Measurements from ENCODE around the gene ACO2.

Gene ACO2

GRCh38 chr22:41481925-41482318, 13.0 kb downstream of the ACO2 start:
- H3K27ac ChIP-seq (ENCODE audit: low read length) = no peak overlapping the region
- no peak overlapping the region for H3K9ac ChIP-seq (ENCODE audit: low read length)
- peaks cover 22% of the 10 kb centered on the region for H3K4me1 ChIP-seq (ENCODE audit: low read length)
- TF ChIP-seq CTCF (IDR thresholded peaks at IDR 0.05; ENCODE audit: low read depth, low read length) (no peak), EZH2phosphoT487 (IDR thresholded peaks at IDR 0.05; ENCODE audit: low read depth) (no peak)
- peaks cover 82% of the 10 kb centered on the region for H3K79me2 ChIP-seq (ENCODE audit: low read length)
- H2AFZ ChIP-seq (ENCODE audit: low read depth, low read length) = no peak overlapping the region
- no peaks in the 10 kb centered on the region for H3K9me3 ChIP-seq (ENCODE audit: insufficient read depth, low read length)
- no peaks in the 10 kb centered on the region for H3K27me3 ChIP-seq (ENCODE audit: low read depth, low read length)
- H3K36me3 ChIP-seq (replicated peaks; ENCODE audit: low read depth, low read length) = peaks cover 6% of the 10 kb centered on the region
- no peak overlapping the region for H3K4me3 ChIP-seq (ENCODE audit: low read length)
- peaks cover 32% of the 10 kb centered on the region for H4K20me1 ChIP-seq (ENCODE audit: insufficient read depth, low read length)
- no peak overlapping the region for H3K4me2 ChIP-seq (ENCODE audit: low read length)

GRCh38 chr22:41482319-41482935, 13.5 kb downstream of the ACO2 start:
- Histone ChIP-seq H3K36me3 (replicated peaks; ENCODE audit: low read depth, low read length) (peaks cover 5% of the 10 kb centered on the region), H3K27me3 (ENCODE audit: low read depth, low read length) (no peaks in the 10 kb centered on the region), H3K9me3 (ENCODE audit: insufficient read depth, low read length) (no peaks in the 10 kb centered on the region), H3K4me3 (ENCODE audit: low read length) (no peak overlapping the region), H3K9ac (ENCODE audit: low read length) (no peak overlapping the region), H3K4me2 (ENCODE audit: low read length) (no peak overlapping the region), H2AFZ (ENCODE audit: low read depth, low read length) (no peak overlapping the region), H3K27ac (ENCODE audit: low read length) (no peak overlapping the region), H3K4me1 (ENCODE audit: low read length) (peaks cover 21% of the 10 kb centered on the region), H4K20me1 (ENCODE audit: insufficient read depth, low read length) (peaks cover 37% of the 10 kb centered on the region), H3K79me2 (ENCODE audit: low read length) (peaks cover 84% of the 10 kb centered on the region)
- TF ChIP-seq EZH2phosphoT487 (IDR thresholded peaks at IDR 0.05; ENCODE audit: low read depth) = no peak
- TF ChIP-seq CTCF (IDR thresholded peaks at IDR 0.05; ENCODE audit: low read depth, low read length) = no peak

GRCh38 chr22:41485033-41485432, 16.1 kb downstream of the ACO2 start:
- TF ChIP-seq EZH2phosphoT487 (IDR thresholded peaks at IDR 0.05; ENCODE audit: low read depth) = no peak
- no peak overlapping the region for H3K27ac ChIP-seq (ENCODE audit: low read length)
- no peaks in the 10 kb centered on the region; the same call in 1 of the 2 replicates for H3K4me1 ChIP-seq (ENCODE audit: low read length)
- no peak overlapping the region for H3K4me2 ChIP-seq (ENCODE audit: low read length)
- H3K9ac ChIP-seq (ENCODE audit: low read length) = no peak overlapping the region
- no peaks in the 10 kb centered on the region for H3K9me3 ChIP-seq (ENCODE audit: insufficient read depth, low read length)
- H3K79me2 ChIP-seq (ENCODE audit: low read length) = peaks cover 88% of the 10 kb centered on the region
- no peak overlapping the region for H2AFZ ChIP-seq (ENCODE audit: low read depth, low read length)
- H3K4me3 ChIP-seq (ENCODE audit: low read length) = no peak overlapping the region
- H3K27me3 ChIP-seq (ENCODE audit: low read depth, low read length) = no peaks in the 10 kb centered on the region
- H3K36me3 ChIP-seq (replicated peaks; ENCODE audit: low read depth, low read length) = peaks cover 2% of the 10 kb centered on the region
- peaks cover 52% of the 10 kb centered on the region for H4K20me1 ChIP-seq (ENCODE audit: insufficient read depth, low read length)

- H3K4me3 ChIP-seq (ENCODE audit: low read length) = no peak overlapping the region
- H3K27me3 ChIP-seq (ENCODE audit: low read depth, low read length) = no peaks in the 10 kb centered on the region
- peaks cover 46% of the 10 kb centered on the region for H4K20me1 ChIP-seq (ENCODE audit: insufficient read depth, low read length)
- no peak overlapping the region for H2AFZ ChIP-seq (ENCODE audit: low read depth, low read length)
- no peak overlapping the region for H3K27ac ChIP-seq (ENCODE audit: low read length)
- H3K9me3 ChIP-seq (ENCODE audit: insufficient read depth, low read length) = no peaks in the 10 kb centered on the region
- H3K4me1 ChIP-seq (ENCODE audit: low read length) = no peaks in the 10 kb centered on the region
- H3K36me3 ChIP-seq (replicated peaks; ENCODE audit: low read depth, low read length) = peaks cover 2% of the 10 kb centered on the region
- H3K79me2 ChIP-seq (ENCODE audit: low read length) = peaks cover 82% of the 10 kb centered on the region
- no peak overlapping the region for H3K9ac ChIP-seq (ENCODE audit: low read length)
- no peak overlapping the region for H3K4me2 ChIP-seq (ENCODE audit: low read length)
- TF ChIP-seq EZH2phosphoT487 (IDR thresholded peaks at IDR 0.05; ENCODE audit: low read depth) = no peak
- no peak for TF ChIP-seq CTCF (IDR thresholded peaks at IDR 0.05; ENCODE audit: low read depth, low read length)
These were observed 18.4 kb downstream of the ACO2 start for GRCh38 chr22:41487037-41487935.
